GM12875 (cell line): ENCODE data around the gene CTDSPL2.

Experiments used
- H3K4me3 ChIP-seq: one replicate; pipeline ENCODE4 v1.5.1; 2011; ENCODE audit warnings: low read depth, low read length, control low read depth
- TF ChIP-seq, protein P1 (sequence below): IDR thresholded peaks from 2 replicates; pipeline ENCODE4 v1.5.1; 2011; ENCODE audit warnings: low read depth, mild to moderate bottlenecking, control low read depth, inconsistent platforms, low read length, moderate library complexity, borderline replicate concordance; ENCODE audit not compliant: insufficient read depth

Gene CTDSPL2

DNA sequence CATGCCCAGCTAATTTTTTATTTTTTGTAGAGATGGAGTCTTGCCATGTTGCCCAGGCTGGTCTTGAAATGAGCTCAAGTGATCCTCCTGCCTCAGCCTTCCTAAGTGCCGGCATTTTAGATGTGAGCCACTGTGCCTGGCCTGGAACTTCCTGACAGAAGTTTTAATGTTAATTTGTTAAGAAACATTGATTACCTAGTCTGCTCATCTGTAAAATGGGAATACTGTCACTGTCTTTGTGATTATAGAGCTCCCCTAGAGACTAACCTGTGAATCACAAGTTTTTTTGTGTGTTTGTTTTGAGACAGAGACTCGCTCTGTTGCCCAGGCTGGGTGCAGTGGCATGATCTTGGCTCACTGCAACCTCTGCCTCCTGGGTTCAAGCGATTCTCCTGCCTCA is 105.3 kb downstream of the CTDSPL2 start:
- no peak overlapping the region for H3K4me3 ChIP-seq
- TF ChIP-seq, protein P1, sequence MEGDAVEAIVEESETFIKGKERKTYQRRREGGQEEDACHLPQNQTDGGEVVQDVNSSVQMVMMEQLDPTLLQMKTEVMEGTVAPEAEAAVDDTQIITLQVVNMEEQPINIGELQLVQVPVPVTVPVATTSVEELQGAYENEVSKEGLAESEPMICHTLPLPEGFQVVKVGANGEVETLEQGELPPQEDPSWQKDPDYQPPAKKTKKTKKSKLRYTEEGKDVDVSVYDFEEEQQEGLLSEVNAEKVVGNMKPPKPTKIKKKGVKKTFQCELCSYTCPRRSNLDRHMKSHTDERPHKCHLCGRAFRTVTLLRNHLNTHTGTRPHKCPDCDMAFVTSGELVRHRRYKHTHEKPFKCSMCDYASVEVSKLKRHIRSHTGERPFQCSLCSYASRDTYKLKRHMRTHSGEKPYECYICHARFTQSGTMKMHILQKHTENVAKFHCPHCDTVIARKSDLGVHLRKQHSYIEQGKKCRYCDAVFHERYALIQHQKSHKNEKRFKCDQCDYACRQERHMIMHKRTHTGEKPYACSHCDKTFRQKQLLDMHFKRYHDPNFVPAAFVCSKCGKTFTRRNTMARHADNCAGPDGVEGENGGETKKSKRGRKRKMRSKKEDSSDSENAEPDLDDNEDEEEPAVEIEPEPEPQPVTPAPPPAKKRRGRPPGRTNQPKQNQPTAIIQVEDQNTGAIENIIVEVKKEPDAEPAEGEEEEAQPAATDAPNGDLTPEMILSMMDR: peak; percentile 24; the same call in 1 of the 2 replicates

DNA sequence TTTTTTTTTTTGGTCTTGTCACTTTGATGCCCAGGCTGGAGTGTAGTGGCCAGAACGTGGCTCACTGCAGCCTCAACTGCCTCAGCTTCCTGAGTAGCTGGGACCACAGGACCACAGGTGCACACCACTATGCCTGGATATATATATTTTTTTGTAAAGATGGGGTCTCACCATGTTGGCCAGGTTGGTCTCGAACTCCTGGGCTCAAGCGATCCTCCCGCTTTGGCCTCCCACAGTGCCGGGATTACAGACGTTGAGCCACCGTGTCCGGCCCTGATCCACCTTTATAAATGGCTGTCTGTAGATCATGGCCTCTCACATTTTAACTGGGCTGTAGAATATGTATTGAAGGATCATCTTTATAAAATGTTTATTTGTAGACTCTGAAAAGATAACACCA is 107.7 kb downstream of the CTDSPL2 start:
- TF ChIP-seq, protein P1: no peak
- no peak overlapping the region for H3K4me3 ChIP-seq

DNA sequence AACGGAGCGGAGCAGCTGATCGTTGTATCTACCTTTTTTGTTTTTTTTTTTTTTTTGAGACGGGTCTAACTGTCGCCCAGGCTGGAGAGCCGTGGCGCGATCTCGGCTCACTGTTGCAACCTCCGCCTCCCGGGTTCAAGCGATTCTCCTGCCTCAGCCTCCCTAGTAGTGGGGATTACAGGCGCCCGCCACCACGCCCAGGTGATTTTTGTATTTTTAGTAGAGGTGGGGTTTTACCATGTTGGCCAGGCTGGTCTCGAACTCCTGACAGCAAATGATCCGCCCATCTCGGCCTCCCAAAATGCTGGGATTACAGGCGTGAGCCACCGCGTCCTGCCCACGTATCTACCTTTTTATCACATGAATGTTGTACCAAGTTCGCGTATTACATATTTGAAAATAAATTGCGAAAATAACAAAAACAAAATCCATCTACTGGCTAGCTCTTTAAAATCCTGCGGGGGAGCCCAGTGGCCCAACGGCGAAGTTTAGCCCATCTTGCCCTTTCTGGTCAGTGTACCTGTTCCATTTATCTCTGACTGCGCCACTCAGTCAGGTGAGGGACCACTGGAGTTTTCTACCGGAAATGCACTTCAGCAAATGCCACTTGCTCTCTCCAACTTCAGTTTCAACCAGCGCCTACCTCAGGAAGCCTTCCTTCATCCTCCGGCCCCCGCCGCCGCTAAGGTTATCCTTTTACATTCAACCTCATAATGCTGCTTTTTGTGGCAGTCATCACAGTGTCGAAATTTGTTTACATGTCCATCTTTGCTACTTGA is 108.3 kb downstream of the CTDSPL2 start:
- H3K4me3 ChIP-seq: peak overlapping the region; percentile 98
- TF ChIP-seq, protein P1: no peak

DNA sequence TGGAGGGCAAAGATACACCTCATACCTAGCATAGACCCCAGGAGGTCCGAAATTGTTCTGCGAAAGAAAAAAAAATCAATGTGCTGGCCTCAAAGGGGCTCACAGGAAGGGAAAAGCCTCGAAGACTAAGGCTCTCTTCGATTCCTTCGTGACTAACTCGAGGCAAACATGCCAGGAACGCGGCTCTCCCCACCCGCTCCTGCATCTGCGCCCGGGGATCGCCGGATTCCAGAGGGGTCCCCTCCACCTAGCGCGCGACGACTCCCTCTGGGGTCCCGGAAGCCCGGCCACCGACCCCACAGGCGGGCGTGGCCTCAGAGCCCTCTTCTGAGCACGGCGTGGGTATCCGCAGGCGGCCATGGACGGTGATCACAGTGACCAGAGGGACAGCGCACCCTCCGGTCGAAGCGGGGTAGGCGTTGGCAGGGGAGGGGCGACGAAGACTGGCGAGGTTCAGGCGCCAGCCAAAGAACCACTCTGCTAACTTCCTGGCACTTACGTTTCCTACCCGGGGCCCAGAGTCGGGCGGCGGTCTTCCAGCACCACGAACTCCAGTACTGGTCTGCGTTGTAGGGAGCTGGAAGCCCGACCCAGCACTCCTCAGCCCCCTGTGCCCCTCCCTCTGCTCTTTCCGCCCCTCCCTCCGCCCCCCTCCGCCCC is 109.0 kb downstream of the CTDSPL2 start:
- H3K4me3 ChIP-seq: peak overlapping the region; percentile 98
- TF ChIP-seq, protein P1: peak; percentile 42; the same call in 1 of the 2 replicates

DNA sequence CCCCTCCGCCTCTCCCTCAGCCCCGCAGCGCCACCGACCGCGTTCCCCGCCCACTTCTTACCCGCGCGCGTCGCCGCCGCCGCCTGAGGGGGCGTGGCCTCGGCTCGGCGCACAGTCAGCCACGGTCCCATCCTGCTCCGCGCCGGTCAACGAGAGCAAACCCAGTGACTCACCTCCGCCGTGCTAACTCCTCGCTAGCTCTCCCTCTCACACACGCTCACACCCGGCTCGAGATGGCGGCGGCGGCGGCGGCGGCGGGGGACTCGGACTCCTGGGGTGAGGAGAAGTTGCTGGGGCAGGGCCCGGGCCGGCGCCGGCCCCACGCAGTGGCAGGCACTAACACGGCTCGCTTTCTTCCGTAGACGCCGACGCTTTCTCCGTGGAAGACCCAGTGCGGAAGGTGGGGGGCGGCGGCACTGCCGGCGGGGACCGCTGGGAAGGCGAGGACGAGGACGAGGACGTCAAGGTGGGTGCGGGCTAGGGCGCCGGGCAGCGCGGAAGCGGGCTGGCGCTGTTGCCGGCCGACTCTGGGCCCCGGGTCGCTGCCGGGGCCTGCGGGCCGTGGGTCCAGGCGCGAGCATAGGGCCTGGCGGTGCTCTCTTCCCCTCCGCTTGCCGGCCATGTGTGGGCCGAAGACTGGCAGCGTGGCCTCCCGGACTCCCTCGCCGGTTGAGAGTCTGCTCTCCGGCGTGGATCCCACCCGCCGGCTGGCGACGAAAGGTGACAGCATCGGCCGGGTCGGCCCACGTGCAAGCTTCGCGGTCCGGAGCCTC is 109.7 kb downstream of the CTDSPL2 start, which contains the start of gene EIF3J:
Gene EIF3J (plus strand): TSS at position 186 of the 773 bp plus-strand sequence. CDS start 48 bp downstream, at position 234.
- H3K4me3 ChIP-seq: peak within 1 kb of the TSS; percentile 98
- TF ChIP-seq, protein P1: no peak

DNA sequence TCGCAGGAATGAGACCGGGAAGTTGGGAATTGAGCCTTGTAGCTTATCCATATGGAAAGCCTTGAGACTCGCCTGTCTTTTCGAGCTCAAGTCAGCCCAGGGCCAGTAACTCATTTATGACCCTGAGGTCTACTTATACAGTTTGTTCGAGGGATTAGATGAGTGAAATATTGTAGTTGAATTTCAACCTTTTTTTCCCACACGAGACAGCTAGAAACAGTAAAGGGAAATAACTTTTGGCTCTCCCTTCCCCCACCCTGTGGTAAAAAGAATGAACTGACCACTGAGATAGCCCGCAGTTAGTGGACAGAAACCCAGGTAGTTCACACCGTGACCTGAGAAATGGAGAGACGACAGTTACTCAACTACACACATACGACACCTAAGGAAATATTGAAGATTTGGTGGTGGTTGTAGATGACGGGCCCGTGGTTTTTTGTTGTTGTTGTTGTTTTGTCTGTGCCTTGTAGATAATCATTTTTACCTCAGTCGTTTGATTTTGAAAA is 110.4 kb downstream of the CTDSPL2 start:
- TF ChIP-seq, protein P1: no peak
- H3K4me3 ChIP-seq: peak overlapping the region; percentile 98
